Muscle layer of duodenum (tissue), 2 donors: ENCODE measurements around the gene WDFY1.

ENCODE experiments used
- H3K27ac ChIP-seq: one replicate; pipeline ENCODE4 v1.7.0; 2013; ENCODE audit warnings: mild to moderate bottlenecking, low read length
- H3K27me3 ChIP-seq: one replicate; pipeline ENCODE4 v1.7.0; 2013; ENCODE audit warnings: low read depth, mild to moderate bottlenecking, control low read depth, low read length
- H3K36me3 ChIP-seq, 2 donors: one replicate each; pipeline ENCODE4 v1.7.0; 2013; ENCODE audit warnings: low read length in 2 of 2, control low read depth in 1 of 2, mild to moderate bottlenecking in 1 of 2; ENCODE audit not compliant: insufficient read depth in 2 of 2, control insufficient read depth in 1 of 2
- H3K4me1 ChIP-seq, 2 donors: one replicate each; pipeline ENCODE4 v1.7.0; 2013; ENCODE audit warnings: low read length in 2 of 2, mild to moderate bottlenecking in 2 of 2, control low read depth in 1 of 2, moderate library complexity in 1 of 2; ENCODE audit not compliant: insufficient read depth in 2 of 2, control insufficient read depth in 1 of 2
- H3K4me3 ChIP-seq, 2 donors: one replicate each; pipeline ENCODE4 v1.7.0; 2013; ENCODE audit warnings: low read length in 2 of 2, low read depth in 1 of 2, mild to moderate bottlenecking in 1 of 2
- H3K9me3 ChIP-seq, 2 donors: one replicate each; pipeline ENCODE4 v1.7.0; 2013; ENCODE audit warnings: low read length in 2 of 2, control low read depth in 1 of 2, mild to moderate bottlenecking in 1 of 2; ENCODE audit not compliant: control insufficient read depth in 1 of 2
- donor health status: healthy.

The WDFY1 gene

DNA sequence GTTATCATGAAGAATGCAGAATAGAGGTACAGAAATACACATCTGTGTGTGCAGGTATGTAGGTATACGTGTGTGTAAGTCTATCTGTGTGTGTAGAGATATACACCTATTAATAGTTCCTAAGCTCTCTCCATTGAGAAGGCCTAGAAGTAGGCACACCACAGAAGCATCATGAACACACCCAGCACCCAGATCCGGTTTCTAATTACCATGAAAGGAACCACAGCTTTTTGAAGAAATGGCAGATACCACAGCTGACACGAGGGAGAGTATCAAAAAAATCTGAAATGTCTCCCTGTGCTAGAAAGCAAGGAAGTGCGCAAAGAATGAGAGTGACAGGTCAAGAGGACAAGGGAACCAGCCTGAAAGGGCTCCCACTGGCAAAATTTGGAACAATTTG, 80.0 kb downstream of the WDFY1 start:
- H3K9me3 ChIP-seq = no peaks in the 10 kb centered on the region
- no peak overlapping the region for H3K27ac ChIP-seq
- no peak overlapping the region for H3K4me3 ChIP-seq
- H3K36me3 ChIP-seq = no peaks in the 10 kb centered on the region
- no peaks in the 10 kb centered on the region for H3K4me1 ChIP-seq
- no peaks in the 10 kb centered on the region for H3K27me3 ChIP-seq

DNA sequence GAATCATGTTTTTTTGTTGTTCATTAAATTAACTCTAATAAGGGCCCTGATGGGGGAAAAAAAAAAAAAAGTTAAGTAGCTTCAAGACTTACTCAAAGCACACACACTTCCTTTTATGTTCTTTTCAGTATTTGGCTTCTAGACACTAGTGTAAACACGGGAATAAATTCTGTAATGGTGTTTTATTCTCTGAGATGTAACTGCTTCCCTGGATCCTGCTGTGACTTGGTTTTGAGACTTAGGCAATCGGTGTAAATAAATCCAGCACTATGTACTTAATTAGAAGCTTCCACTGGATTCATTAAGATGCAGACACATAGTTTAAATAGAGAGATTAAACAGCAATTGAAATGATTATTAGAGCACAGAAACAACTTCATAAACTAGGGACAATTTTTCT, 81.6 kb downstream of the WDFY1 start:
- Histone ChIP-seq H3K36me3 (no peaks in the 10 kb centered on the region), H3K27me3 (no peaks in the 10 kb centered on the region), H3K27ac (no peak overlapping the region), H3K4me1 (no peaks in the 10 kb centered on the region), H3K9me3 (no peaks in the 10 kb centered on the region), H3K4me3 (no peak overlapping the region)

DNA sequence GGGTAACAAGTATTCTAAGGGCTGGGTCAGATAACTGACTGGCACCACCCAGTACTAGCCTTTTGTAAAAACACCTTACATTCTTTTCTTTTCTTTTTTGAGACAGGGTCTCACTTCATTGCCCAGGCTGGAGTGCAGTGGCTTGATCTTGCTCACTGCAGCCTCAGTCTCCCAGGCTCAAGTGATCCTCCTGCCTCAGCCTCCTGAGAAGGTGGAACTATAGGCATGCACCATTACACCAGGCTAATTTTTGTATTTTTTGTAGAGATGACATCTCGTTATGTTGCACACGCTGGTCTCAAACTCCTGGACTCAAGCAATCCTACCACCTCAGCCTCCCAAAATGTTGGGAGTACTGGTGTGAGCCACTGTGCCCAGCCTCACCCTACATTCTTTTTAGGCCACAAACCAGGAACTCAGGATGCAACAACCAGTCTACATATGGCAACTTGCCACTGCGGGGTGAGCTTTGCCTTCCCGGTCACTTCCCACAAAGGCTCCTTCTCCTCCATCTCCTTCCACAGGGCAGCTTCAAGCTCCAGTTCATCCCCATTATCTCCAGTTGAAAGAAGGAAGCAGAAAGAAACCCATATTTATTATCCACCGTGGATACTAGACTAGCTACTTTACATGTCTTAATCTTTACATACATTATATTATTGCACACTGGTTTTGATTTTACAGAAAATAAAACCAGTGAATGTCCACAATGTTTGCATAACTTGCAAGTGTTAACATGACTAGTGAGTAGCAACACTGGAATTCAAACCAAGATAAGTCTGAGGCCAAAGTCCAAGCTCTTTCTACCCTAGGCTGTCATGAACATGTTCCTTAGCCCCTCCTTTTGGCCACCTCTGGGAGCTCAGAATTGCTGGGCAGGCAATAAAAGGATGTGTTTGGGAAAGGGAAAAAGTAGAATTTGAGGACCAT, 84.1 kb downstream of the WDFY1 start:
- Histone ChIP-seq H3K4me1 (no peaks in the 10 kb centered on the region), H3K27ac (no peak overlapping the region), H3K9me3 (no peaks in the 10 kb centered on the region), H3K4me3 (no peak overlapping the region), H3K36me3 (no peaks in the 10 kb centered on the region), H3K27me3 (no peaks in the 10 kb centered on the region)

DNA sequence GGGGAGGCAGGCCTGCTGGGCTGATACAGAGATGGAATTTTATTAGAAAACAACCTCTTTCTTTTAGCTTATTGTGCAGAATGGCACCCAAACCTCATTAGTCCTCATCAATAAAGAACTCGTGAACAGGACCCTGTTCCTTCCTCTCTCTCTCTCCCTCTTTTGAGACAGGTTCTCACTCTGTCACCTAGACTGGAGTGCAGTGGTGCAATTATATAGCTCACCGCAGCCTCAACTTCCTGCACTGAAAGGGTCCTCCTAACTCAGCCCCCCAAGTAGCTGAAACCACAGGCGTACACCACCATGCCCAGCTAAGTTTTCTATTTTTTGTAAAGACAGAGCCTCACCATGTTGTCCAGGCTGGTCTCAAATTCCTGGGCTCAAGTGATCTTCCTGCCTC, 86.1 kb downstream of the WDFY1 start:
- Histone ChIP-seq H3K4me1 (no peaks in the 10 kb centered on the region), H3K27me3 (no peaks in the 10 kb centered on the region), H3K27ac (no peak overlapping the region), H3K4me3 (no peak overlapping the region), H3K9me3 (no peaks in the 10 kb centered on the region), H3K36me3 (no peaks in the 10 kb centered on the region)

DNA sequence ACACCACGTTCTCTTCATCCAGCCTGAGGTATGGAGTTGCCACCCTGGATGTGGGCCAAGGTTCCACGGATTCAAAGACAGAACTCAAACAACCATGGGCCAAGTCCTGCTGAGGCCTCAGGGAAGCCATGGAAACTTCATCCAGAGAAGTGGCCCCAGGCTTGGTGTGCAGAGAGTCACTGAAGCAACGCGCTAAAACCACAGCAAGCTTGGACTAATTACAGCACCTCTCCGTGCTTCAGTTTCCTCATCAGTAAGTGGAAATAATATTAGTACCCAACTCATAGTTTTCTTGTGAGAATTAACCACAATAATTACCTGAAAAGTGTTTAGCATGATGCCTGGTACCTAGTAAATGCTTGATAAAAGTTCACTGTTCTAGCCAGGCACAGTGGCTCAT, 88.6 kb downstream of the WDFY1 start:
- Histone ChIP-seq H3K27me3 (no peaks in the 10 kb centered on the region), H3K36me3 (no peaks in the 10 kb centered on the region), H3K27ac (no peak overlapping the region), H3K4me1 (no peaks in the 10 kb centered on the region), H3K4me3 (no peak overlapping the region), H3K9me3 (no peaks in the 10 kb centered on the region)

DNA sequence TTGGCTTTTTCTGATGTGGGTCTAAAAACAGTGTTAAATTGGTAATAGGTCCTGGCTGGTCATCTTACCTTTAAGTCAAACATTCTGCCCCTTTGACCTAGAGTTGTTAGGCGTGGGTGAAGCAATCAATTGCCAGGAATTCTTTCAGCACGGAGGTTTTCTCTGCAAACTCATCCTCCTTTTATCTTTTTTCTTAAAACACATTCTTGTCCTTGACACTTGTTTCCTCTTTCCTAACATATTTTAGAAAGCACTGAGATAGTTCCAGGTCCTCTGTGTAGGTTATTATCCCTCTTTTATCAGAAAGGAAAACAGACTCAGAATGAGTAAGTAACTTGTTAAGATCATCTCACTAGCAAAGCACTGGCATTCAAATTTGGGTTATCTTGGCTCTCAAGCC, 89.1 kb downstream of the WDFY1 start:
- Histone ChIP-seq H3K27ac (no peak overlapping the region), H3K4me3 (no peak overlapping the region), H3K9me3 (no peaks in the 10 kb centered on the region), H3K27me3 (no peaks in the 10 kb centered on the region), H3K4me1 (no peaks in the 10 kb centered on the region), H3K36me3 (no peaks in the 10 kb centered on the region)

DNA sequence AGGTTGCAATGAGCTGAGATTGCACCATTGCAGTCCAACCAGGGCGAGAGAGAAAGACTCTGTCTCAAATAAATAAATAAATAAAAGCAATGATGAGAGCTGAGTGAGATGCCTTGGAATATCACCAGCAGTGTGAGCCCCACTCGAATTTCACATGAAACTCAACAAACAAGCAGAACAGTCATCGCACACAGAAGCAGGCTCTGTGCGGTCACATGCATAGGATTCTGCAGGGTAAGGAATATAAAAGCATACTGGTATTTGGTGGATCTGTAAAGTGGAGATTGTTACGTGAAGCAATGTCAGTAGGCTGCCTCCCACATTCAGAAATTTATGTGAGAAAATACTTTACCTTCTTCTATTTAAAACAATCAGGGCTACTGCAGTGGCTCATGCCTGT, 89.7 kb downstream of the WDFY1 start:
- no peaks in the 10 kb centered on the region for H3K36me3 ChIP-seq
- H3K27me3 ChIP-seq = no peaks in the 10 kb centered on the region
- no peaks in the 10 kb centered on the region for H3K9me3 ChIP-seq
- H3K4me1 ChIP-seq = no peaks in the 10 kb centered on the region
- no peak overlapping the region for H3K4me3 ChIP-seq
- no peak overlapping the region for H3K27ac ChIP-seq

DNA sequence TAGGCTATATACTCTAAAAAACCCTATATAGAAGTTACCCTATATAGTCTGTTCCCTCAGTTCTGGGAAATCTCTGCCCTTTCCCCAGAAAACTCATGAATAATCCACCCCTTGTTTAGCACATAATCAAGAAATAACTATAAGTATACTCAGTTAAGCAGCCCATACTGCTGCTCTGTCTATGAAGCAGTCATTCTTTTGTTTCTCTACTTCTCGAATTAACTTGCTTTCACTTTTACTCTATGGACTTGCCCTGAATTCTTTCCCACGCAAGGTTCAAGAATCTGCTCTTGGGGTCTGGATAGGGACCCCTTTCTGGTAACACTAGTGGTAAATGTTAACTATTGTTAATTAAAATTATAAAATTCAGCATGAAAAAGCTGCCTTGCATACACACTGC, 90.4 kb downstream of the WDFY1 start:
- Histone ChIP-seq H3K27me3 (no peaks in the 10 kb centered on the region), H3K9me3 (no peaks in the 10 kb centered on the region), H3K27ac (no peak overlapping the region), H3K4me1 (no peaks in the 10 kb centered on the region), H3K4me3 (no peak overlapping the region), H3K36me3 (no peaks in the 10 kb centered on the region)

DNA sequence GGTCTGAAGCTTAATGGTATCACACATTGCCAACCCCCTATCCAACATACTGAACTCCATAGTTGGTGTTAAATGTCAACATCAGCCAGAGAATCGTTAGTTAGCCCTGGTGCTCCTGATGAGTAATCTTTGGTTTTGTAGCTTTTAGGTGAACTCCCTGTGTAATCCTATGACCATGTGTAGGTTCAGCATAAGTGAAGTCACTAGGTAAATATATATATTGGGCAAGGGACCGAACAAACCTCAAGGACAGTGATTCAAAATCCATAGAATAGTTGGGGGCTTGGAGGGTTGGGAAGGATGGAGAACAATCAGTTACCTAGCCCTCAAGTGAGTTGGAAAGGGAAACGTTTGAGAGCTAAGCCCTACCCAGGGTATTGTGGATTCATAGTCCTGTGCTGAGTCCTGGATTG, 91.7 kb downstream of the WDFY1 start:
- peaks cover 0 to 2% of the 10 kb centered on the region in 2 donors for H3K36me3 ChIP-seq
- H3K27ac ChIP-seq = no peak overlapping the region
- no peaks in the 10 kb centered on the region for H3K27me3 ChIP-seq
- H3K4me3 ChIP-seq = no peak overlapping the region
- no peaks in the 10 kb centered on the region for H3K9me3 ChIP-seq
- H3K4me1 ChIP-seq = no peaks in the 10 kb centered on the region

DNA sequence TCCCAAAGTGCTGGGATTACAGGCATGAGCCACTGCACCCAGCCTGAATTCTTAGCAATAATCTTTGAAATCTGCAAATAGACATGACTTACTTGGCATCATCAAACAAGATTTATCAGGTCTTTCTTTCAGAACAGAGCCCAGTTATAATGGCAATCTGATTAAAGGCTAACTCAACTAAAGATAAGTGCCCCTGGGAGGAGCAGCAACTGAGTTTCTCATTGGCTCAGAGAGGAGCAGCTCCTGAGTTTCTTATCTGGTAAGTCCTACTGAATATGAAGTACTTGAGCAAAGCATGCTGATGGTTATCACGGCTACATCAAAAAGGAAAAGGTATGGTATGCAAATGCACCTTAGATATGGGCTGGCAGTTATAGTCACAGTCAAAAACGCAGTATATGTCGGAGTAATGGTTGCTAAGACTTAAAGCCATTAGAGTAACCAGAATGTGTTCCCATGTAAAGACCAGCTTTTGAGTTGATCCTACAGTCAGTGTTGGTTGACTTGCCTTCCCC, 92.8 kb downstream of the WDFY1 start:
- Histone ChIP-seq H3K9me3 (no peaks in the 10 kb centered on the region), H3K27ac (no peak overlapping the region), H3K4me1 (no peaks in the 10 kb centered on the region), H3K4me3 (no peak overlapping the region), H3K27me3 (no peaks in the 10 kb centered on the region), H3K36me3 (peaks cover 0 to 6% of the 10 kb centered on the region in 2 donors)

DNA sequence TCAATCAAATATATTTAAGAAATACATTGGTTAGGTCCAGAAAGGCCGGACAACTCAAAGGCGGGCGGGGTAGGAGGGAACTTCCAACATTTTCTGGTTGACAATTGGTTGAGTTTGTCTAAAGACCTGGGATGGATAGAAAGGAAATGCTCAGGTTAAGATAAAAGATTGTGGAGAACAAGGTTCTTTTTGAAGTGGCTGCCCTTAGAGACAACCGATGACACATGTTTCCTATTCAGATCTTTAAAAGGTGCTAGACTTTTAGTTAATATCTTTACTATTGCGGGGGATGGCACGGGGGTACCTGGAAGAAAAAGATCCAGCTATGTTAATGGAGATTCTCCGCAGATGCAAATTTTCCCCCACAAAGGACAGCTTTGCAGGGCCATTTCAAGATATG, 97.7 kb downstream of the WDFY1 start:
- H3K4me1 ChIP-seq = no peaks in the 10 kb centered on the region
- no peak overlapping the region for H3K4me3 ChIP-seq
- H3K27me3 ChIP-seq = no peaks in the 10 kb centered on the region
- no peak overlapping the region for H3K27ac ChIP-seq
- H3K36me3 ChIP-seq = peaks cover 0 to 6% of the 10 kb centered on the region in 2 donors
- no peaks in the 10 kb centered on the region for H3K9me3 ChIP-seq

DNA sequence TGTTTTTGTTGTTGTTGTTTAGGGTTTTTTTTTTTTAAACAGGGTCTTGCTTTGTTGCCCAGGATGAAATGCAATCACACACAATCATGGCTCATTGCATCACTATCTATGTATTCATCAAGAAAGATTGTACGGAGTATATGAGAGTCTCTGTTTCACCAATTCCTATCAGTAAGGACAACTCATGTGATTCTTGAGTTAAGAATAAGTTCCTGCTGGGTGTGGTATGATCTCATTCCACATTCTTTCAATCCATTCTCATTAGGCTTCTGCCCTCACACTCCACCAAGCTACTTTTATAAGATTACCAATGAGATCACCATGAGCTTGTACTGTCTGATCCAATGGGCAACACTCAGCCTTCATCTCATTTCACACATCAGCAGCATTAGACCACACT, 98.6 kb downstream of the WDFY1 start:
- Histone ChIP-seq H3K9me3 (no peaks in the 10 kb centered on the region), H3K4me3 (no peak overlapping the region), H3K27ac (no peak overlapping the region), H3K4me1 (no peaks in the 10 kb centered on the region), H3K36me3 (peaks cover 0 to 6% of the 10 kb centered on the region in 2 donors), H3K27me3 (no peaks in the 10 kb centered on the region)
